Left cardiac atrium (tissue), 4 donors: ENCODE measurements around the gene GLT8D2. TPM values are rescaled to one million over a fixed set of nuclear protein-coding genes. Genes with fewer than 3 reads are reported as not detected.
"Not testable (repeated sequence)": the region's sequence is repeated elsewhere in the genome, so short reads cannot be mapped to it uniquely, and the experiment has no call there.

Experiments used
- ATAC-seq, 2 donors: fragments of 200-7000 bp; cut with Tn5 transposase; one replicate each; pipeline ENCODE4 v1.9.1; 2020; ENCODE audit warnings: mild to moderate bottlenecking in 2 of 2, moderate library complexity in 2 of 2
- DNase-seq: peaks from one replicate; pipeline ENCODE4 v3.0.0-alpha.2; 2020
- intact Hi-C, 2 donors: fragments of 100-400 bp; cut with DNase I; formaldehyde crosslinking; loops; one replicate each; pipeline versions ENCODE4 v1.14.1 to v1.15.1; 2022 to 2023
- total RNA-seq, 2 donors: library from RNA; stranded (reverse); fragmentation: NEBNext Ultra II Directional; extraction: Animal tissue kit (Norgen Biotek cat#: 25700); gene quantifications; one replicate each; pipeline ENCODE4 v1.2.1, GENCODE V29; 2021
- donor health status: DM: no; HTN: yes; CAD: no.
- donor health status: DM: no; HTN: yes; CAD: no; lungs with severe emphysema.
- donor health status: DM: yes; HTN: yes; CAD: no.
- donor health status: Dilated cardiomyopathy.

GLT8D2 gene
- total RNA-seq, 2 donors from 2014 or later, result 7.5 to 12.8 TPM

DNA sequence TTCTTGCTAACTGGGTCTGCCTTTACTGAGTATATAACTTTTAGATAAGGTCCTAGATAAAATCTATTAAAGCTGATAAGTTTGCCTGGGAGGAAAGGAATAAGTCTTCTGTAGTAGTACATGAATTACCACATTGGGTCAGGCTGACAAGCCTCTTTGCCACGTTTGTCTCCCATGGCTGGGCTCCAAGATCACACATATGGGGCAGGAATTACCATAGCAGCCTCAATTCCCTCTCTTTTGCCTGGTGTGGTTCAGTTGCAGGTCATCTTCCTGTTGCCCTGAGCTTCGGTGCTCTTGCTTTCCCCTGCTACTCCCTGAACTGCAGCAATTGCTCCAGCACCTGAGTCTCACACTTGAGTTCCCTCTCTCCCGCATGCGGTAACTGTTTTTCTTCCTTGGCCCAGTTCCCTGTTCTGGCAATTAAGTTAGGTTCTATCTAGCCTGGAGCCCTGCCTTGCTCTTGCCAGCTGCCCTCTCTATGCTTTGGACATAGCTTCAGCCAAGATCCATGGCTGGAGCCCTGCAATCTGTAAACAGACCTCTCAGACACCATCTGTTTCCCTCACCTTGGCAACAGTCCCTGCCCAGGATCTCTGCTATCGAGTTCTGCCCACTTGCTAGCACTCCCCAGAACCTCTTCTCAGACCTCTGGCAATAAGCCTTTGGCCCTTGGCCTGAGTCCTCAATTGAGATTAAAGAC, 5.8 kb upstream of the GLT8D2 start:
- DNase-seq, result peak; percentile 84
- intact Hi-C loops, result no loop called here
- ATAC-seq, result peak; percentile 97 to 98

DNA sequence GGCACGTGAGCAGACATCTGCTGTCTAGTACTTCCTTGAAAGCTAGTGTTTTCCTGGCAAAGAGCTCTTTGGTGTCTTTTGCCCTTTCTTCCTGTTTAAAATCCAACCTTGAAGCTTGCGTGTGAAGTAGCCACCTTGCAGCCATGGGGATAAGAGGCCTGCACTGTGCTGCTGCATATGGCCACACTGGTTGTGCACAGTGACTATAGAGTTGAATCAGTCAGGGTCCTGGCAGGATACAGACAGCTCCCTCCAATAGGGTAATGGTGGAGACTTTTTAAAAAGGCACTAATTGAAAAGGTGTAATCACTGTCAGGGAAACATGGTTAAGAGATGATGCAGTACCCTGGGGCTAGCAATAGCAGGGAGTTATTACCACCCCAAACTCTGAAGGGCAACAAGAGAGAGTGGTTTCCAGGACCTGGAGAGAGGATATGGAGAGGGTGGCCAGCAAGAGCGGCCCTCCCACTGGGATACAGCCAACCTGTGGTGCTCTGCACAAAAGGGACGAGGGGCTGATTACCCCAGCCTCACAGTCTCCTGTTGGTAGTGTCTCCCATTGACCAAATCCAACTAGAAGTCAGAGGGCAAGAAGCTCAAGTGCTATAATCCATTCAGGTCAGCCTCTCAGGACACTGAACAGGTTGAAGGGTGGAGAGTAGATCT, 4.8 kb upstream of the GLT8D2 start:
- DNase-seq, result no peak
- ATAC-seq, result no peak
- intact Hi-C loops, result no loop called here

DNA sequence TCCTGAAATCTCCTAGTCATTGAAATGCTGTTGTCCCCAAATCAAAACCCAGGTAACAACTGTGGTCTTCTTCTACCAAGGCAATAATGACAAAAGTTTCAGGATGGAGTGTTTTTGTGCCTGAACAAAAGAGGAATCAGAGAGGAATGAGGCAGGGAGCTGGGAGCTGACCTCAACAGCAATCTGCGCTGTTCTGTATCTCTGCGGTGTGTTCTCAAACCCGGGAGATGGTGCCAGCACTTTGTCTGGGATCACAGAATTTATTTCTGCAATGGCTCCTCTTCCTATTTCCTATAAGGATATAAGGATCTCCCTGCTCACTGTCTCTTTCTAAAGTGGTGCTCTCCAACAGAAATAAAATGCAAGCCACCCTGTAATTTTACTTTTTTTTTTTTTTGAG, 449 bp upstream of the GLT8D2 start:
- ATAC-seq (peak in 1 of 2 donors; percentile 25), DNase-seq (no peak)
- intact Hi-C loops, result no loop called here

DNA sequence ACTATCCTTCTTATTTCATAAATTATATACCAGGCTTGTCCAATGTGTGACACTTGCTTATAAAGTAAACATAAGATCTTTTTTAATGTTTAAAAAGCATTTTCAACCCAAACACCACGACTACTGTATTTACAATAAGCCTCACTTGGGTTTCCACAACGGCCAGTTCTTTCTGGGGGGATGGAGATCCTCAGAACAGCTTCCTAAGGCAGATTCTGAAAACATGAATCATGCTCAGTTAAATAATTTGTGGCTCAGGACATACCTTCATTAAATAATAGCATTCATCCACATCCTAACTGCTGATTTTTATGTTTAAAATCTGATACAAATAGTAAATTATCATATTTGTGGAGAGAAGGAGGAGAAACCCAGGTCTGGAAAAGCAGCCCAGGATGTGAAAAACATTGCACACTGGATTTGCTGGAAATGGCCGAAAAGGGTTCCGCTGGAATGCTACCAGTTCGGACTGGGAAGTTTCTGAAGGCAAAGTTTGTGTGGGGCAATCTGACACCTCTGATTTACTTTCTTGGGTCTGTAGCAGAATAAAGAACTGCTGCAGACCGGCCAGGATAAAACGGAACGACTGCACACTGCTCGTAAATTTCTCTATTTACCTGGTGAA, 597 bp downstream of the GLT8D2 start:
- intact Hi-C loops, result no loop called here
- ATAC-seq, result peak; percentile 23 to 36
- no peak for DNase-seq

DNA sequence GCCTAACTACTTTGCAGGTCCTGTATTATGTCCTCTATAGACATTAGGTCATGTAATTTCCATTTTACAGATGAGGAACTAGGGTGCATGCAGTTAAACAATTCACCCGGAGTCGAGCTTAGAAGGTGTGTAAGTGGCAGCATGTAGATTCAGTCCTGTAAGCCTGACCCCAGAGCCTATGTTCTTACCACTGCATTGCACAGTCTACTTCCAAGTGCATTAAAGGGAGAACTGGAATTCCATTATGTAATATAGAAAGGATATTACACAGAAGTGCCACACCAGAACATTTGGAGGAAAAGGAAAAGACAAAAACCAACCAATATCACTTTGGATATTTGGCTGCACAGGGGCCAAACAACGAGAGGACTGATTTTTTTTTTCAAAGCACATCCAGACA, 1.2 kb downstream of the GLT8D2 start:
- no peak for ATAC-seq
- intact Hi-C loops, result no loop called here

DNA sequence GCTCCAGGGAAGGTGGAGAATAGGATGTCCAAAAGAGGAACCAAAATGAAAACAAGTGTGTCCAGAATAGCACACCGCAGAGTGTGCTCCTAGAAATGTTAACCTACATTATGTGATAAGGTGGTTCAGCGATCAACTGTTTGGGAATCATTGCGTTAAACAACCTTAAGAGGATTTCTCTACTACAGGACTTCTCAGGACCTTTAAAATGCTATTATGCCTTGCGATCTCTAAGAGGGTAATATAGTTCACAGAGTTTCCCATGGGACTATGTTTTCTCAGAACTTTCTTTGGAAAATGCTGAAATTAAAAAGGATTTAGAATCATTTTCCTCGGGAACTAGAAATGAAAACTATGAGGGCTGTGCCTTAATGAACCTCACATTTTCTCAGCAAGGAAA, 1.8 kb downstream of the GLT8D2 start:
- intact Hi-C loops, result no loop called here

More for the DNA sequence above, 1.2 kb downstream of the GLT8D2 start:
- DNase-seq, result no peak

DNA sequence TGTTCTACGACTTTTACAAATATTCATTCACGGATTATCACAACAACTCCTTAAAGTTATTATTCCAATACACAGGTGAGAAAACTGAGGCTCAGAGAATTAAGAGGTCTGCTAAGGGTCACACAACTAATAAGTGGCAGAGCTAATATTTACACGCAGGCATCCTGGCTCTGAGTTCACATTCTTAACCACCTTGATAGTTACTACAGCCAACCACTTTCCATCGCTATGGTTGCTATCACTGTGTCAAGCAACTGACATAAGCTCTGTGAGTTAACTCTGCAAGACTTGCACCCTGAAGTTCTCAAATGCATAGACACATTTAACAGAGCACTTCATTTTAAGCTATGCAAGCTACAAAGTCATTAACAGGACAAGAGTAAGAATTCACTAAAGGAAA, 3.7 kb downstream of the GLT8D2 start:
- DNase-seq (no peak), ATAC-seq (no peak)
- intact Hi-C loops, result no loop called here

More for the DNA sequence above, 1.8 kb downstream of the GLT8D2 start:
- ATAC-seq, result no peak
- DNase-seq, result no peak

DNA sequence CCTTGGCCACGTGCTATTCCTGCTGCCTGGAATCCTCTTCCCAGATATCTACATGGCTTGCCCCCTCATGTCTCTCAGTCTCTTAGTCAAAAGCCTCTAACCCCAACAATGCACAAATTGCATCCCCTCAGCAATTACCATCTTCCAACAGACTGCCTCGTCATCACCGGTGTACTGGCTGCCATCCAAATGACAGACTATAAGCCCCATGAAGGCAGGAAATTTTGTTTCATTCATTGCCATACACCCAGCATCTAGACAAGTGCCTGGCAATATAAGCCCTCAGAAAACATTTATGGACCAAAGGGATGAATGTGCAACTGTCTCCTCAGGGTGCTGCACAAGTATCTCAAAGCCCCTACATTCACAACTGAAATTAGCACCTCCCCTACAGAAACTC, 5.8 kb downstream of the GLT8D2 start:
- no peak for DNase-seq
- no peak for ATAC-seq
- intact Hi-C loops, result no loop called here

DNA sequence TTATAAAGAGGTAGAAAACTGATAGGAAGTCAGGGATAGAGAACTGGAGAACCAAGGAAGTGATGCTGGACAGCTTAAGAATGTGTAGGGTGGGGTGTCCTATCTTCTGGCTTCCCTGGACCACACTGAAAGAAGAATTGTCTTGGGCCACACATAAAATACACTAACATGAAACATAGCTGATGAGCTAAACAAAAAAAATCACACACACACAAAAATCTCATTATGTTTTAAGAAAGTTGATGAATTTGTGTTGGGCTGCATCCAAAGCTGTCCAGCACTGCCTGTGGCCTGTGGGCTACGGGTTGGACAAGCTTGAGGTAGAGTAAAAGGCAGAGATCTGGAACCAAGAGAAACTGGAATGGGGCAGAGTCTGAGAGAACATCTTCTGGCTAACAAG, 7.4 kb downstream of the GLT8D2 start:
- DNase-seq, result no peak
- no peak for ATAC-seq
- intact Hi-C loops, result no loop called here

DNA sequence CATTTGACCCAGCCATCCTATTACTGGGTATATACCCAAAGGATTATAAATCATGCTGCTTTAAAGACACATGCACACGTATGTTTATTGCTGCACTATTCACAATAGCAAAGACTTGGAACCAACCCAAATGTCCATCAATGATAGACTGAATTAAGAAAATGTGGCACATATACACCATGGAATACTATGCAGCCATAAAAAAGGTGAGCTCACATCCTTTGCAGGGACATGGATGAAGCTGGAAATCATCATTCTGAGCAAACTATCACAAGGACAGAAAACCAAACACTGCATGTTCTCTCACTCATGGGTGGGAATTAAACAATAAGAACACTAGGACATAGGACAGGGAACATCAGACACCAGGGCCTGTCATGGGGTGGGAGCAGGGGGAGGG, 10.2 kb downstream of the GLT8D2 start:
- ATAC-seq, DNase-seq, intact Hi-C loops: not testable (repeated sequence)

DNA sequence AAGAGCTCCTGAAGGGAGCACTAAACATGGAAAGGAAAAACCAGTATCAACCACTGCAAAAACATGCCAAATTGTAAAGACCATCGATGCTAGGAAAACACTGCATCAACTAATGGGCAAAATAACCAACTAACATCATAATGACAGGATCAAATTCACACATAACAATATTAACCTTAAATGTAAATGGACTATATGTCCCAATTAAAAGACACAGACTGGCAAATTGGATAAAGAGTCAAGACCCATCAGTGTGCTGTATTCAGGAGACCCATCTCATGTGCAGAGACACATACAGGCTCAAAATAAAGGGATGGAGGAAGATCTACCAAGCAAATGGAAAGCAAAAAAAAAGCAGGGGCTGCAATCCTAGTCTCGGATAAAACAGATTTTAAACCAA, 13.8 kb downstream of the GLT8D2 start:
- ATAC-seq, DNase-seq, intact Hi-C loops: not testable (repeated sequence)

DNA sequence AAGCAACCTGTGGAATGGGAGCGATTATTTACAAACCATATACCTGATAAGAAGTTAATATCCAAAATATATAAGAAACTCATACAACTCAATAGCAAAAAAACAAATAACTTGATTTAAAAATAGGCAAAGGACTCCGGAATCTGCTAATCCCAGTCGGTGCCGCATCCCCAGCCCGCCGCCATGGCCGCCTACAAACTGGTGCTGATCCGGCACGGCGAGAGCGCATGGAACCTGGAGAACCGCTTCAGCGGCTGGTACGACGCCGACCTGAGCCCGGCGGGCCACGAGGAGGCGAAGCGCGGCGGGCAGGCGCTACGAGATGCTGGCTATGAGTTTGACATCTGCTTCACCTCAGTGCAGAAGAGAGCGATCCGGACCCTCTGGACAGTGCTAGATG, 19.4 kb downstream of the GLT8D2 start:
- intact Hi-C loops, DNase-seq: not testable (repeated sequence)
- peak in 1 of 2 donors; percentile 39 for ATAC-seq

DNA sequence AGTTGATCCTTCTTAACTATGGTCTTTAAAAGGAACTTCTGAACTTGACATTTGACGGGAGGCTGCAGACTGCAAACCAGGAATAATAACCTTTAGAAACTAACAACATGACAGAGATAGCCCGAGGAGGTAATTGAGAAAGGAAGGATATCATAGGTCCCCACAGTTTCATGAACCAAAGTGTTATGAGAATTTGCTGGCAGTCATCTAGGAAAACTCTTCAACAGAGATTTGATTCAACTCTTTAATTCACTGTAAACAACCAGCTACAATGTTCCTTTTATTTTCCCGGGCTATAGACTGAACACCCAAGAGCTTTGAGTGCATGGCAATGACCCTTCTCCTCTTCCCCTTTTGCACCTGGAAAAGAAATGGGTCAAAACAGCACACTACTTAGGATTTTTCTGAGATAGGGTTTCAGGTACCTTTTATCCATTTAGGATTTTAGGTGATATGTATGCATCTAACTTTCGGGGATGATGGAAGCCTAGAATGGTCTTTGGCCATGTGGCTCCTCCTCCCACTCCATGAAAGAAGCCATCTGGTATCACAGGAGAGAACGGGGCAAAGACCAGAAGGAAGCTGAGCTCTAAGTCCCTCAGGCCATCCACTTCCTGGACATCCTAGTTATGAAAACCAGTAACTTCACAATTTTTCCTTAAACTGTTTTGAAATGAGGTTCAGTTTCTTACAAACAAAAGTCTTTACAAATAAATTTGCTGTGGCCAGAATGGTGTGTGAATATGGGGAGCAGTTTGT, 23.0 kb downstream of the GLT8D2 start:
- intact Hi-C loops, result no loop called here
- DNase-seq (no peak), ATAC-seq (no peak)

DNA sequence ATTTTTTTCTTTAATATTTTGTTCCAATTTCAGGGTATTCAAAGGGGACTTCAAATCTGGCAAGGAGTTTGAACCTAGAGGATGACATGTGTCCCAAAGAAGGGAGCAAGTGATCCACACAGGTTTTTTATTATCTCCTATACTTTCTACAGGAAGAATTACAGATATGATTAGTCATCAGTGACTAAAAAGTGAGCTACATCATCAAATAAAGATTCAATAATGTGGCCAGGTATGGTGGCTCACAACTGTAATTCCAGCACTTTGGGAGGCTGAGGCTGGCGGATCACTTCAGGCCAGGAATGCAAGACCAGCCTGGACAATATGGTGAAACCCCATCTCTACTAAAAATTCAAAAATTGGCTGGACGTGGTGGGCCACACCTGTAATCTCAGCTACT, 24.2 kb downstream of the GLT8D2 start:
- DNase-seq, result no peak
- ATAC-seq, result no peak
- intact Hi-C loops, result no loop called here

DNA sequence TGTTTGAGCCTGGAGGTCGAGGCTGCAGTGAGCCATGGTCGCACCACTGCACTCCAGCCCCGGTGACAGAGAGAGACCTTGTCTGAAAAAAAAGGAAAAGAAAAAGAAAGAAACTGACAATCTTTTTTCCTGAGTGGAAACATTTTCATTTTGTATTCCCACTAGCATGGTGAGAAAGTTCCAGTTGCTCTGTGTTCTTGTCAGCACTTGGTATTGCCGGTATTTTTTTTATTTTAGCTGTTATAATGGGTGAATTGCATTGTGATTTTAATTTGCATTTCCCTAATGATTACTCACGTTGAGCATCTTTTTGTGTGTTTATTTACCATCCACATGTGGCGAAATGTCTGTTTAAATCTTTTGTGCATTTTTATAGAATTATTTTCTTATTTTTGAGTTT, 25.6 kb downstream of the GLT8D2 start:
- ATAC-seq (no peak), DNase-seq (no peak)
- intact Hi-C loops, result no loop called here

DNA sequence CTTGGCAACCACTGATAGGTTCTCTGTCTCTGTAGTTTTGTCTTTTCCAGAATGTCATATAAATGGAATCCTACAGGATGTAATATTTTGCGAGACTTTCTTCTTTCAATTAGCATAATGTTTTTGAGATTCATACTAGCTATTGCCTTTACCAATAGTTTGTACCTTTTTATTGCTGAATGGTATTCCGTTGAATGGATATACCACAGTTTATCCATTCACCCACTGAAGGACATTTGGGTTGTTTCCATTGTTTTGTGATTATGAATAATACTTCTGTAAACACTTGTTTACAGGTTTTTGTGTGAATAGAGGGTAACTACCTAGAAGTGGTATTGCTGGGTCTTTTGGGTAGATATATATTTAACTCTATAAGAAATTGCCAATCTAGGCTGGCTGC, 26.3 kb downstream of the GLT8D2 start:
- no peak for DNase-seq
- intact Hi-C loops, result no loop called here
- ATAC-seq, result no peak

DNA sequence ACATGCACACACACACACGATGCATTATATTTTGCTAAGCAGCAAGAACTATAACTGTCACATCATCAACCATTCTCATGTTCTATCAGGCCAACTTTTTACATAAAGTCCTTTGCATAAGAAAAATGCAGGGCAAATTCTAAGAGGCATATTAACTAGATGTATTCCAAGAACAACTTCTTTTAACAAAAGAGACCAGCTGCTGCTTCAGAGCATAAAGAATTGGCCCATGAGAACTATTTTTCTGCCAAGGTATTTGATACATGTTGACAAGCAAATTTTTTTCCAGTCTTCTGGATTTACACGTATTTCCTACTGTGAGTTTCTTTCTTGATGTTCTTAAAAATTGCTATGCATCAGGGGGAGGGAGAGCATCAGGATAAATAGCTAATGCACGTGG, 27.2 kb downstream of the GLT8D2 start:
- ATAC-seq, result no peak
- intact Hi-C loops, result no loop called here
- no peak for DNase-seq

DNA sequence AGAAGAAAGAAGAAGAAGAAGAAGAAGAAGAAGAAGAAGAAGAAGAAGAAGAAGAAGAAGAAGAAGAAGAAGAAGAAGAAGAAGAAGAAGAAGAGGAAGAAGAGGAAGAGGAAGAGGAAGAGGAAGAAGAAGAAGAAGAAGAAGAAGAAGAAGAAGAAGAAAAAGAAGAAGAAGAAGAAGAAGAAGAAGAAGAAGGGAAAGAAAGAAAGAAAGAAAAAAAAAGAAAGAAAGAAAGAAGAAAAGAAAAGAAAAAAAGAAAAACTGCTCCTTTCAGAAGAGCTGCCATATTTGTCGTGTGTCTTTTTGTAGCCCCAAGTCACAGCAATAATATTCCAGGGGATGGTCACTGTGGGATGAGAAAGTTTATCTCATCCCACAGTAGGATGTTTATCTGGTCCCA, 28.1 kb downstream of the GLT8D2 start:
- ATAC-seq, DNase-seq, intact Hi-C loops: not testable (repeated sequence)

DNA sequence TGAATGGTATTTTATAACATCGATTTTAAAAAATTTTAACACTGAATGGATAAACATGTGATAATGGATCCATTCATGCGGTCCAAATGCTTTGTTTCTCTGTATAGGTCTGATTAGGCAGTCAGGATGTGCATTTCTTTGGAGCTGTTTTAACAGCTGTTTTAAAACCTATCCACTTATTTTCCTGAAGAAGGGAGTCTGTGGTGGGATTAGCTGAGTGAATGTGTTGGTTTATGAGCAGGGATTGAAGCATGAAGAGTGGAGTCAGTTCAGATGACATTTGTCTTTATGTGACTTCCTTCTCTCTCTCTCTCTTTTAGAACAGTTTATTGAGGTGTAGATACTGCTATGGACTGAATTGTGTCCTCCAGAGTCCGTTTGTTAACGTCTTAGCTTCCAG, 37.7 kb downstream of the GLT8D2 start:
- ATAC-seq, result no peak
- DNase-seq, result no peak
- intact Hi-C loops, result no loop called here

DNA sequence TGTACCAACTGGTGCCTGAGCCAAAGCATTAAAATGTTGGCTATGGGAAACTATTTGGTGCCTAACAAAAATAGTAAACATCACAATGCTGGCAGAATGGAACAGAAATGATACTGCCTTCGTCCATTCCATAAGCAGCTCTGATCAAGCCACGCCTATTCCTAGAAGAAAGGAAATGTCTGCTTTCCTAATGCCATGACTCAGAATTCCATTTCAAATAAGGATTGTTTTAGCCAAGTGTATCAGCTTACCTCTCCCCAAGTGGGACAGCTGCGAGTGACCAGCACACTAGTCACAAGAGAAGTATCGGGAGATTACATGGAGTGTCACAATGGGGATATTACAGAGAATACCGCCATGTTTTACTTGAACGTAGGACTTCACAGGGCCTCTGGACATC, 38.7 kb downstream of the GLT8D2 start:
- no peak for DNase-seq
- peak in 1 of 2 donors; percentile 59 for ATAC-seq
- intact Hi-C loops, result no loop called here
